GM21528 (cell line): ENCODE measurements around the gene SLC10A3.

ENCODE experiments used
- ATAC-seq: cut with Tn5 transposase; IDR thresholded peaks from one replicate; pipeline ENCODE4 v1.9.1; 2021; ENCODE audit warnings: mild to moderate bottlenecking, moderate library complexity; ENCODE audit not compliant: unreplicated experiment, low FRiP score

Gene SLC10A3

GRCh38 chrX:154443992-154444754 lies 46.3 kb downstream of the SLC10A3 start, which contains the start of gene FAM50A:
Gene FAM50A, plus strand, starts transcription at chrX:154444141. Its CDS starts 95 bp downstream, at chrX:154444236.
- peak; percentile 59 for ATAC-seq

GRCh38 chrX:154443479-154443910 lies 46.9 kb downstream of the SLC10A3 start:
- peak; percentile 13 for ATAC-seq

GRCh38 chrX:154441984-154442707 lies 48.3 kb downstream of the SLC10A3 start:
- ATAC-seq, result no peak

- no peak for ATAC-seq
Observed at GRCh38 chrX:154441564-154441963, 48.9 kb downstream of the SLC10A3 start.

- no peak for ATAC-seq
Observed at GRCh38 chrX:154440623-154441357, 49.6 kb downstream of the SLC10A3 start.

GRCh38 chrX:154439841-154440240 lies 50.6 kb downstream of the SLC10A3 start:
- no peak for ATAC-seq

GRCh38 chrX:154437971-154438893 lies 52.2 kb downstream of the SLC10A3 start:
- no peak for ATAC-seq
